Measurements from ENCODE around the gene VDAC1.
"Not testable (repeated sequence)": the region's sequence is repeated elsewhere in the genome, so short reads cannot be mapped to it uniquely, and the experiment has no call there.

VDAC1 gene

DNA sequence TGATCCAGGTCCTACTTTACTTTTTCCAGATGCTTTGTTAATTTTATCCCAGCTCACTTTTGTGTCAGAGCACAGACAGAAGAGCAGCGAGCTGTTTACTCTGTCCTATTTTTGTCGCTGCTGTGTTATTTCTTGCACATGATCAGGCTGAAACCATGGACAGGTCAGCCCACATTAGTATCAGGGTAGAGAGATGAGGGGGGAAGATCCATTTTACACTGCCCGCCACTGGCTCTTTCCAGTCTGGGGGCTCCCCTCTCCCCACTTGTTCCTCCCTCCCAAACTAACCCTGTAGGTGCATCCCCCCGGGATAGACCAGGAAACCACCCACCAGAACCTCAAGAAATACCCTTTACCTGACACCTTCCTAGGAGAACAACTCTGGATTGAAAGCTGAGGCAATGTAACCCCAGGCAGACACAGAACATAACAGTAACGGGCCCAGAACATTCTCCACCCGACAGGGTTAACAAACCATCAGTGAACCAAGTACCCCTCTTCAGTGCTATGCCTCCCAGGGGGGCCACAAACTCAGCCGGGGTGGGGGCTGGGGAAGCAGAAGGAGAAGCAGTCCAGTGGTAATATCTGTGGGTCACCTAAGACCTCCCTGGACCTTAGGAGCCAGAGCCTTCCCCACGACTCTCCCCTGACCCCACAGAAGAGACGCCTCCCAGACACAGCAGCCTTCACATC lies 10.3 kb downstream of the VDAC1 start:
- DNase-seq, result no peak

GRCh38 chr5:133993185-133993936 lies 11.4 kb downstream of the VDAC1 start:
- DNase-seq, result no peak

DNA sequence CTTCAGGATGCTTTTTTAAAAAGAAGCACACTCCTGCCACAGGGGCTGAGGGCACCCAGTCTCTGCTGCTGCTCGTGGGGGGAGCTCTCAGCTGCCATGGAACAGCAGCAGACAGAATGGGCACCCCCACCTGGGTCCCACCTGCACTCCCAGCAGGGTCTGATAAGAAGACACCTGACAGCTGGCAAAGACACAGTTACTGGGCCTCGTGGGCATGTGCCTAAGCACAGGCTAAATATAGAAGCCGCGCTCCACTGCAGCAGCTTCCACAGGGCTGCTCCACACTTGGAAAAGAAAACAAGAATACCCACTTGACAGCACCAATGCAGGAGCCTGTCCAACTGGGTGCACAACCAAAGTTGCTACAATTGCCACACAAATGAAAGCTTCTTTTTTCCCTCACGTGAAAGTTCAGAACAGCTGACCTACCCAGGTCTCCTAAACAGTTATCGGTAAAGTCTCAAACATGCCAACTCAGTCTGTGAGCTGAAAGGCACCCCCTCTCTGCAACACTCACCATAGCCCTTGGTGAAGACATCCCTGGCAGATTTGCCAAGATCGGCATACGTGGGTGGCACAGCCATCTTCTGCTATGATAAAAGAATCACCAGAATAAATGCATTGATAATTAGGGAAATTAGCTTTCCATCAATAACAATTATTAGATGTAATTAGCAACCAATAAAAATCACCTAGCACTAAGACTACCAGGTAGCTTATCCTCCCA lies 12.2 kb downstream of the VDAC1 start:
- DNase-seq, result no peak

DNA sequence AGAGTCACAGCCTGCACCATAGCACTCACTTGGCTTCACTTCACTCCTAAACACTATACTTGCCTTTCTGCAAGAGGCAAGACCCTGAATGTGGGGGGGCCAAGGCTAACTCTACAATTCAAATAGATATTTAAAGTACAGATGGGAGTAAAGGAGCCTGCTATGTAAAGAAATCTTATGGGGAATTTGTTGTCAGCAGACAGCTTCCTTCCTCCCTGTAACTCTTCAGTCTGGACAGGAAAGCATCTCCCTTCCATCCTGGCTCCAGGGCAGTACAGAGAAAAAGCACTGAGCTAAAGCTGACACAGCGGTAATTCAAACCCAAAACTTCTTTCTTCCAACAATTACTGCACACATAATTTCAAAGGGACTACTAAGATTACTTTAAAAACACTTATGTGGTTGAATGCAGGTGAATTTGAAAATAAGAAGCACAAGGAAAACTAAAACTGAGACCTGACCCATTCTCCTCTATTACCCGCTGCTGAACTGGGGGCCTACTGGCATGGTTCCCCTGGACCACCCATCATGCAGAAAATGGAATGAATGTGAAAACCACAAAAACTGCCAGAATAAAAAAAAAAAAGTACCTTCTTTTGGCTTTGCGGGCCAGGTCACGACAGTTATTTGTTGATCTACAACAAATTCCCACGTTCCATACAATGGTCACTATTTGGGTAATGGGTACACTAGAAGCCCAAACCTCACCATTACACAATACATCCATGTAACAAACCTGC lies 13.4 kb downstream of the VDAC1 start:
- DNase-seq, result no peak

DNA sequence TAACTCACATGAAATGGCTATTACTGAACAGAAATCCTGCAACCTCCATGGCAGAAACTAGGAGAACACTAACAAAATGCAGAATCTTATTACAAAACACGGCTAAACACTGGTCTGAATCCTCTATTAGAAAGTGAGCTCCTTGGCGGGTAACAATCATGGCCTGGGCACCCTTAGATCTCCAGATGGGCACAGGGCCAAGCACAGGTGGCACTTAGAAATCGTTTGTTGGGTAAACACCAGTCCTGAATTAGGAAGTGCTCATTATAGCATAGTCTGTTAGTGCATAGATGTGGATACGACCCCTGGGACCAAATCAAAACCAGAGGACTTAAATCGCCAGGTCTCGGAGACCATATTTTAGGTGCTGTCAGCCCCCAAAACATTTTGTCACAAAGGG lies 14.4 kb downstream of the VDAC1 start:
- DNase-seq, result peak; percentile 48

DNA sequence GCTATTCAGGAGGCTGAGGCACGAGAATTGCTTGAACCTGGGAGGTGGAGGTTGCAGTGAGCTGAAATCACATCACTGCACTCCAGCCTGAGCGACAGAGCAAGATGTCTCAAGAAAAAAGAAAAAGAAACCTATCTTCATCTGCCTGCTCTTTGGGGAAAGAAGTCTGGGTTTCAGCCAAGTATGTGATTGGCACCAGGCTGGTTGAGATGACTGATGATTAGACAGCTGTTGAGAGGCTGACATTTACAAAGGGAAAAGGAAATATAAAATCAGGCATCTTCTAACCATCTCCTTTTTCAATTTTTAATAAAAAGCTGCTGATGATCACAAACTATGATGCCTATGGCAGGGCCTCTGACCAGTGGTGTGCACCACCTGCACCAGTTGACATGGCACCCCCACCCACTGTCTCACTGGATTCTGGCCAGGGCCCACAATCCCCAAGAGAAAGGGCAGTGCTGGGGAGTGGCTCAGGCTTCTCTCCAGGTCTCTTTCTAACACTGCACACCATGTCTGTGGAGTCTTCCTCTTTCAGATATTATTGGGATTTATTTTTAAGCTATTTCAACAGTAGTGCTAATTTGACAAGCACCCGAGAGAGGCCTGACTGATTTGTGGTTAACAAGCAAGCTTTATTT lies 19.1 kb downstream of the VDAC1 start:
- no peak for DNase-seq

- DNase-seq, result no peak
These were observed 21.1 kb downstream of the VDAC1 start for GRCh38 chr5:133983674-133984073.

DNA sequence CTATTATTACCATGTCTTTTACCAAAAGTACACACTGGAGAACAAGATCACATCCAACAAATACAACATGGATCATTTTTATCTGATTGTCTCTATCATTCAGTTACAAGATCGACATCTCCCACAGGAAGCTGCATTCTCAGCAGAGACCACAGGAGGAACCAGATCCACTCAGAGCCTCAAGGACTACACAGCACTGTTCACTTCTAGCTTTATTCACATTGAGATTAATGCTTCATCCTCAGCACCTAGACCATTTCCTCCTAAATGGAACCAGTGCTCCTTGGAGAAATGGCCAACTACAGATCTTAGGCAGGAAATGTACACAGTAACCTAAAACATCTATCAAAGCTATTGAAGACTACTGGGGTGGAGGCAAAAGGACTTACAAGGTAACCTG lies 23.1 kb downstream of the VDAC1 start:
- no peak for DNase-seq

DNA sequence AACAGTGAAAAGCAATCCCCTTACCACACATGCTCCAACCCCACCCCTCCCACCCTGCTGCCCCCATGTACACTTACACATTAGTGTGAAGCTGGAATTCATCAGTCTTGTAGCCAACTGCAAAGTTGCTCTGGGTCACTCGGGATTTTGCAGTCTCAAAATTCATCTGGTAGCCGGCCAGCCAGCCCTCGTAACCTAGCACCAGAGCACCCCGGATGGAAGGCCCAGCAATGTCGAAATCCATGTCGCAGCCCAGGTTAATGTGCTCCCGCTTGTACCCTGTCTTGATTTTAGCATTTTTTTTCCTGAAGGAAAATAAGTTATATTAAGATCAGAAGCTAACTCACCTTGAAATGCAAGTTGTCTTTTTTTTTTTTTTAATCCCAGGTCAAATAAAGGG lies 24.1 kb downstream of the VDAC1 start:
- no peak for DNase-seq

GRCh38 chr5:133978943-133979342 lies 25.8 kb downstream of the VDAC1 start:
- DNase-seq, result no peak

- DNase-seq, result no peak
These were observed 26.9 kb downstream of the VDAC1 start for GRCh38 chr5:133977858-133978257.

DNA sequence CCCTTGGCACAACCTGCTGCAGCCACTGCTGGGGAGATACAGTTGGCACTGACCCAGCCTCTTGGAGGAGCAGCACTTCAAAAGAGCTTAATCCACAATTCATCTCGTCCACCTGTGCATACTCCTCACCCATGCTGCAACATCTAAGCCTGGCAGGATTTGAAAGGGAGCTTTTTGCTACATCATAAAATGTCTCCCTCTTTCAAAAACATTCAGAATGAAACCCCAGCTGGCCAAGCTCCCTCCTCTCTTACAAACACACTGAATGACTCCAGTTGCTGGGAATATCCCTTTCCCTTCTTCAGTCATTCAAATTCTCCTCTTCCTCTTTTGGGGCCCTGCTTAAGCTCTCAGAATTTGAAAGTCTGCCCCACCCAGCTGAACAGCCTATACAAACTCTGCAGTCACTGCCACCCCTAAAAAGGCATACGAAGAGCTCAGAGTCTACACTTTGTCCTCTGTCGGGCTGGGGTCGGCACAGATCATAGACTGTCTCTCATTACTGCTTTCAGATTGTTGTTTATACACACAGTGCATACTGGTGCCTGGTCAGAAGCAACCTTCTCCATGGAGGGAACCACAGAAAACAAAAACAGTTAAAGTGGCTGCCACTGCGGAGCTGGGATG lies 27.5 kb downstream of the VDAC1 start:
- no peak for DNase-seq

GRCh38 chr5:133975546-133975945 lies 29.2 kb downstream of the VDAC1 start:
- not testable (repeated sequence) for DNase-seq

- DNase-seq, result no peak
These were observed 30.6 kb downstream of the VDAC1 start for GRCh38 chr5:133974142-133974541.

- no peak for DNase-seq
These were observed 34.4 kb downstream of the VDAC1 start for GRCh38 chr5:133970325-133970909.

DNA sequence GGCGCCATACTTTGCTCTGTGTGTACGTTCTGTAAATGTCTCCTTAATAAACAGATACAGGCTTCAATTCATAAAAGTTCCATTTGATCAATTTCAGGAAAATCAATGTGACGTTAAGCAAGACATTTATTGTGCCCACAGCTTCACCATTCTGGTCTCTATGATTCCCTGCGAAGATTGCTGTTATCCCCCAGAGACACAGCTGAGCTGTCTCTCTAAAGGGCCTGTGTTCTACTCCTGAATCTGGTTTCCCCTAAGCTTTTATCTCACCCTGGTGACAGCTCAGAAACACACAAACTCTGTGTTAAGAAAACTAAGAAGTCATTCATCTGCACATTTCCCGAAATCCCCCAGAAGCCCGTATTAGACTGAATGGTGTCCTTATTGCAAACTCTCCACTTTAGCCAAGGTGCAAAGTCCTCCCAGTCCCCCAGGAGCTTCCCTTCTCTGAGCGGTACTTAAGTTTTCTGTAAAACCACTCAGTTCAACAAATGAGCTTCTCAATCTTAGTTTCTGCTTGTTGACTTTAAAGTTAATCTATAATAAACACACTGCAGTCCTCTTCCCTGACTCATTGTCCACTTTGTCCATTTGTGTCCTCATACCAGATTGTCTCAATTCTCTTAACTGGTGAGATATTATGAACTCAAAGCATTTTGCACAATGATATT lies 35.0 kb downstream of the VDAC1 start:
- DNase-seq, result no peak

- DNase-seq, result peak; percentile 95
These were observed 36.4 kb downstream of the VDAC1 start, which contains the start of gene C5orf15 for GRCh38 chr5:133968204-133968980. Gene C5orf15, minus strand, starts transcription at chr5:133968625. Its CDS starts 41 bp downstream, at chr5:133968584.

DNA sequence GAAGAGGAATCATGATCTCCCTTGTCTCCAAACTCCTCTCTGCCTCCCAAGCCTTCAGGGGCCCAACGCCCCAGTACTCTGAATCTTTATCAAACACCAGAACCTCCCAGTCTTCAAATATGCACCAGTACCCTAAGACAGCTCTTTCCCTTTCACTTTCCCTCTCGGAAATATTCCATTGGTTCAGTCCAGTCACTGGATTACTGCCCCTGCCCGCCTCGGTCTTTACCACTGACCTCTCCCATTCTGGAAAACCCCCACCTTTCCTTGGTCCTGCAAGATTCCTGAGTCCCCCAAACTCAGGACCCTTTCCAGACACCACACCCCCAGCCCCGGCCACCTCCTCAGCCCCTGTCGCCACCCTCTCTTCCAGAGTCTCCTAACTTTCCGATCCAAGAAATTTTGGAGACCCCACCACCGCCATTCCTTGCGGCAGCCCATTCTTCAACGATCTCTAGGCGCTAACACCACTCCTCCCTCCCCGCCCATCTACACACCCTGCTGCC lies 37.0 kb downstream of the VDAC1 start:
- no peak for DNase-seq

DNA sequence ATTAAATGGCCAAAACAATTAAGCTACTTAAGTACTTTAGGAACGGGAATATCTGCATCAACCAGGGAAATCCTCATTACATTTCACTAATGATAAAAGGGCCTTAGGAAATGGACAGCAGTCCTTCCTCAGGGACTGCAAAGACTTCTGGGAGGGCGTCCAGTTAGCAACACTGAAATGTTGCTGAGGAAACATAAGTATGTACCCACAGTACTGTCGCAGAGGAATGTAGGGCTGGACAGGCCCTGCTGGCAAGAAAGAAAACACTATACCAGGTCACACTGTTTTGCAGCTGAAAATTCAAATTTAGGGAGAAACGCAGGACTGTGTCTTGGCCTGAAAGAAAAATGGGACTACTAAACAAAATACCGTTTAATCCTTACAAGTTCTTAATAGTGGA lies 37.7 kb downstream of the VDAC1 start:
- no peak for DNase-seq

- no peak for DNase-seq
These were observed 38.7 kb downstream of the VDAC1 start for GRCh38 chr5:133966090-133966489.
